Sigmoid colon (tissue), 7 donors: ENCODE measurements around the gene TENT4A. TPM values are rescaled to one million over a fixed set of nuclear protein-coding genes. Genes with fewer than 3 reads are reported as not detected.

Experiments used
- DNase-seq: peaks from one replicate; pipeline ENCODE4 v3.0.0-alpha.2; 2019
- H3K27ac ChIP-seq, 4 donors: fragments of 200-600 bp; sonication (generic); one replicate each; pipeline ENCODE4 v1.5.1; 2016 to 2019; ENCODE audit warnings: mild to moderate bottlenecking in 1 of 4
- H3K27me3 ChIP-seq, 3 donors: fragments of 200-600 bp; sonication (generic); one replicate each; pipeline ENCODE4 v1.5.1; 2019; ENCODE audit warnings: mild to moderate bottlenecking in 1 of 3
- H3K36me3 ChIP-seq, 4 donors: fragments of 200-600 bp; sonication (generic); one replicate each; pipeline ENCODE4 v1.5.1; 2016 to 2019
- H3K4me1 ChIP-seq, 4 donors: fragments of 200-600 bp; sonication (generic); one replicate each; pipeline ENCODE4 v1.5.1; 2017 to 2019
- H3K4me3 ChIP-seq, 4 donors: fragments of 200-600 bp; sonication (generic); one replicate each; pipeline ENCODE4 v1.5.1; 2017 to 2019; ENCODE audit warnings: mild to moderate bottlenecking in 2 of 4, moderate library complexity in 1 of 4
- H3K9me3 ChIP-seq, 4 donors: fragments of 200-600 bp in 3 of 4; sonication (generic) in 3 of 4; one replicate each; pipeline versions ENCODE4 v1.5.1 to v1.6.1; 2013 to 2019
- EP300 ChIP-seq, 4 donors: sonication (generic); formaldehyde crosslinking; IDR thresholded peaks; one replicate each; pipeline ENCODE4 v1.6.1; 2017; ENCODE audit warnings: antibody characterized with exemption in 4 of 4
- POLR2A ChIP-seq, 2 donors: fragments of 450-650 bp; IDR thresholded peaks; one replicate each; pipeline ENCODE4 v1.6.1; 2016; ENCODE audit warnings: antibody characterized with exemption in 2 of 2, mild to moderate bottlenecking in 2 of 2, moderate library complexity in 2 of 2
- POLR2AphosphoS5 ChIP-seq, 4 donors: sonication (generic); formaldehyde crosslinking; IDR thresholded peaks; one replicate each; pipeline ENCODE4 v1.6.1; 2017; ENCODE audit warnings: antibody characterized with exemption in 4 of 4
- WGBS, 2 donors: extraction: QIAGEN DNeasy Blood & Tissue Kit; methylation state at CpG; one replicate each; pipeline ENCODE4 v1.1.7; 2013; 5-methylcytosine and 5-hydroxymethylcytosine counted together
- intact Hi-C: fragments of 100-400 bp; cut with DNase I; formaldehyde crosslinking; loops from one replicate; pipeline ENCODE4 v1.15.1; 2023
- polyA plus RNA-seq, 3 donors: library from polyadenylated mRNA; stranded (reverse); fragments of 200-250 nt; gene quantifications; one replicate each; pipeline ENCODE4 v1.2.3, GENCODE V29; 2013
- total RNA-seq, 4 donors: library from RNA; depleted of rRNA; stranded (reverse); fragments of >200 nt; gene quantifications; one replicate each; pipeline ENCODE4 v1.1.0, GENCODE V29; 2016
- TF ChIP-seq, protein P1 (sequence below), 4 experiments: fragments of 450-650 bp in 3 of 4; fragments of 200-600 bp in 1 of 4; IDR thresholded peaks; one replicate each; pipeline ENCODE4 v1.5.1; 2016 to 2019; ENCODE audit warnings: antibody characterized with exemption in 4 of 4, mild to moderate bottlenecking in 3 of 4, moderate library complexity in 2 of 4
- donor health status: healthy with polysubstance abuse.
- donor health status: Bipolar disorder and iron deficiency.
- donor health status: healthy.

Gene TENT4A
- total and polyA plus RNA-seq, 7 donors = 3.0 to 27.4 (median 14.6) TPM

DNA sequence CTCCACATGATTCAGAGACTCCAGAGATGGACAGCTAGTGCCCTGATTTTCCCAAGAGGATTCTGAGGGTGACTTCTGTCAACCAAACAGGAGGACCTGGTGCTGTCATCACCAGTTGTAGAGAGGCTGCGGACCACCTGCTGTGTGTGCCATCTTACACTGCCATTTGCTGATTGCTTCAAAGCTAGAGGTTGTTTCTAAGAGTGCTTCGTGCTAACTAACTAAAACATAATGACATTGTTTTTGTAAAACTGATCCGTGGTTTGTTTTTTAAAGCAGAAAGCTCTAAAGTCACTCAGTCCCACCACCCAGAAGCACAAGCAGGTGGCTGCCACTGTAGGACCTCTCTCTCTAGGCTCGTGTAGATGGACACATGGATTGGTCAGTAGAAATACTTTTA is 12.2 kb downstream of the TENT4A start:
- Histone ChIP-seq H3K4me1 (peaks cover 0 to 94% (median 69%) of the 10 kb centered on the region in 4 donors), H3K4me3 (no peak overlapping the region), H3K27ac (no peak overlapping the region), H3K27me3 (no peaks in the 10 kb centered on the region), H3K36me3 (no peaks in the 10 kb centered on the region), H3K9me3 (no peaks in the 10 kb centered on the region)
- intact Hi-C loops = no loop called here
- WGBS, 2 donors = 81 to 86% methylated on average over 4 of the region's 4 CpGs
- TF ChIP-seq POLR2A (IDR thresholded peaks at IDR 0.05) (no peak), EP300 (IDR thresholded peaks at IDR 0.05) (no peak), POLR2AphosphoS5 (IDR thresholded peaks at IDR 0.05) (no peak)
- TF ChIP-seq, protein P1, sequence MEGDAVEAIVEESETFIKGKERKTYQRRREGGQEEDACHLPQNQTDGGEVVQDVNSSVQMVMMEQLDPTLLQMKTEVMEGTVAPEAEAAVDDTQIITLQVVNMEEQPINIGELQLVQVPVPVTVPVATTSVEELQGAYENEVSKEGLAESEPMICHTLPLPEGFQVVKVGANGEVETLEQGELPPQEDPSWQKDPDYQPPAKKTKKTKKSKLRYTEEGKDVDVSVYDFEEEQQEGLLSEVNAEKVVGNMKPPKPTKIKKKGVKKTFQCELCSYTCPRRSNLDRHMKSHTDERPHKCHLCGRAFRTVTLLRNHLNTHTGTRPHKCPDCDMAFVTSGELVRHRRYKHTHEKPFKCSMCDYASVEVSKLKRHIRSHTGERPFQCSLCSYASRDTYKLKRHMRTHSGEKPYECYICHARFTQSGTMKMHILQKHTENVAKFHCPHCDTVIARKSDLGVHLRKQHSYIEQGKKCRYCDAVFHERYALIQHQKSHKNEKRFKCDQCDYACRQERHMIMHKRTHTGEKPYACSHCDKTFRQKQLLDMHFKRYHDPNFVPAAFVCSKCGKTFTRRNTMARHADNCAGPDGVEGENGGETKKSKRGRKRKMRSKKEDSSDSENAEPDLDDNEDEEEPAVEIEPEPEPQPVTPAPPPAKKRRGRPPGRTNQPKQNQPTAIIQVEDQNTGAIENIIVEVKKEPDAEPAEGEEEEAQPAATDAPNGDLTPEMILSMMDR (IDR thresholded peaks at IDR 0.05) = no peak
- DNase-seq = no peak

DNA sequence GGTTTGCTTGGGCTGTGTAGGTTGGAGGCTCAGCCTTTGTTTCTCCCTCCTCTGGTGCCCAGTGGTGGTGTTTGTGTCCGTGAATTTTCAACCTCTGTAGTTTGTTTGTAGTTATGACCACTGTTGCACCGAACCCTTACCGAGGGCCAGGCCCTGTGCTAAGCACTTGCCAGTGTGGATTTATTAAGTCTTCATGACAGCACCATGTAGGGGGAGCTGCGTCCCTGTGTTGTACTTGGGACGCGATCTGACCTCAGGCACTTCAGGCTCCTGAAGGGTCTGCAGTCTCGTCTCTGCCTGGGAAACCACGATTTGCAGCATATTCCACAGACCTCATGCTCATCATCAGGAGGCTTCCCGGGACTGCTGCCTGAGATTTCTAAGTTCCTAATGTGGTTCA is 12.8 kb downstream of the TENT4A start:
- WGBS, 2 donors = 92% methylated on average over 9 of the region's 9 CpGs
- Histone ChIP-seq H3K27ac (no peak overlapping the region), H3K9me3 (no peaks in the 10 kb centered on the region), H3K36me3 (no peaks in the 10 kb centered on the region), H3K27me3 (no peaks in the 10 kb centered on the region), H3K4me3 (no peak overlapping the region), H3K4me1 (peaks cover 0 to 89% (median 67%) of the 10 kb centered on the region in 4 donors)
- TF ChIP-seq, protein P1 (IDR thresholded peaks at IDR 0.05) = no peak
- DNase-seq = no peak
- intact Hi-C loops = no loop called here

DNA sequence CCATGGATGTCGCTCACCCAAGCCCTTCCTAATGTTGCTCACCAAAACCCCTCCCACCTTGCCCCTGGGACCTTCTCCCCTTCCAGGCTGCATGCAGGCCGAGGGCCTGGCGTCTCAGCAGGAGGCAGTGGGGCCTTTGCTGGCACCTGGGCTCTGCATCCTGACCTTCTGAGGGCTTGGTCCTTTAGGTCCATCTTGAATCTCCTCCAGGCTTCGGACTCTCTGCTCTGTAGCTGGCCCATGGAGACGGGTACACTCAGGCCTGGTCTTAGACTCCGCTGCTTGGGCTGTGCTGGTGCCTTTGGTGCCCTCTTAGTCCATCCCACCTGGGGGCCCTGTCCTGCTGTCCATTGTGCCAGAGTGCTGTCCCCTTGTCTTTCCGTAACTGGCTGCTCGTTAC is 14.0 kb downstream of the TENT4A start:
- 95 to 97% methylated on average over 8 of the region's 8 CpGs for WGBS, 2 donors
- Histone ChIP-seq H3K36me3 (no peaks in the 10 kb centered on the region), H3K4me3 (no peak overlapping the region), H3K27me3 (no peaks in the 10 kb centered on the region), H3K9me3 (no peaks in the 10 kb centered on the region), H3K4me1 (peaks cover 0 to 85% (median 66%) of the 10 kb centered on the region in 4 donors), H3K27ac (no peak overlapping the region)
- intact Hi-C loops = no loop called here
- TF ChIP-seq EP300 (IDR thresholded peaks at IDR 0.05) = no peak
- TF ChIP-seq POLR2AphosphoS5 (IDR thresholded peaks at IDR 0.05) = no peak
- TF ChIP-seq POLR2A (IDR thresholded peaks at IDR 0.05) = no peak
- TF ChIP-seq, protein P1 (IDR thresholded peaks at IDR 0.05) = no peak
- DNase-seq = no peak

DNA sequence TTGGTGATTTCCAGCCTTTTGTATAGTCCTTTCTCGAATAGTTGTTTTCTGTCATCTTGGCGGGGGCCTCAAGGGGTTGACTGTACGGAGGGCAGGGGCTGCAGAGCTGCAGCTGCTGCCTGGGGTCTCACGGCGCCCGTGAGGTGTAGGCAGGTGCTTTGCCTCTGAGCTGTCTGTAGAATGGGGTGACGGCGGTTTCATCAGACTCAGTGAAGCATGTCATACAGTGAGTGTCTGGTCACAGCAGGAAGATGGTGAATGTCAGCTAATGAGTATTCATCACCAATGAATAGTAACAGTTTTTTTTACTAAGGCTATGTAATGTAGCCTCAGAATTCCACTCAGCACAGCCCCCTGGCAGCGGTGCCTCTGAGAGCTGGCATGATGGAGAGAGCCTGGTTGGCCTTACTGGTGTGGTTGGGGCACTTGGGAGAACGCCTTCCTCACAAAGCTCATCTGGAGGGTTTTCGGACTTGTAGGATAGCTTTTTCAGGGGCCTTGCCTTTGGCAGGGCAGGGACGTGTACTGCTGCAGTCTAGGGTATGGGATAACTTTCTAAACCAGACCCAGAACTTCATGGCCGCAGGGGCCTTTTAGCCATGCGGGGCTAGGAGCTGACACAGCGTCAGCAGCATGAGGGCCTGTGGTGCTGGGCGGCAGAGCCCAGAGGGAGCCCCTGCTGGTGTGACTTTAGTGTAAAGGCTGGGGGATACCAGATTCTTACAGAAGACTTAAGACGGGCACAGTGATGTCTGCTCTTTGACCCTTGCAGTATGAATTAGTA is 15.0 kb downstream of the TENT4A start:
- WGBS, 2 donors = 83 to 91% methylated on average over 17 of the region's 17 CpGs
- intact Hi-C loops = no loop called here
- no peak for TF ChIP-seq POLR2AphosphoS5 (IDR thresholded peaks at IDR 0.05)
- TF ChIP-seq EP300 (IDR thresholded peaks at IDR 0.05) = no peak
- no peak for TF ChIP-seq POLR2A (IDR thresholded peaks at IDR 0.05)
- TF ChIP-seq, protein P1 (IDR thresholded peaks at IDR 0.05) = no peak
- Histone ChIP-seq H3K36me3 (no peaks in the 10 kb centered on the region), H3K27me3 (no peaks in the 10 kb centered on the region), H3K9me3 (no peaks in the 10 kb centered on the region), H3K4me3 (no peak overlapping the region), H3K4me1 (peaks cover 0 to 85% (median 67%) of the 10 kb centered on the region in 4 donors), H3K27ac (no peak overlapping the region)
- no peak for DNase-seq

DNA sequence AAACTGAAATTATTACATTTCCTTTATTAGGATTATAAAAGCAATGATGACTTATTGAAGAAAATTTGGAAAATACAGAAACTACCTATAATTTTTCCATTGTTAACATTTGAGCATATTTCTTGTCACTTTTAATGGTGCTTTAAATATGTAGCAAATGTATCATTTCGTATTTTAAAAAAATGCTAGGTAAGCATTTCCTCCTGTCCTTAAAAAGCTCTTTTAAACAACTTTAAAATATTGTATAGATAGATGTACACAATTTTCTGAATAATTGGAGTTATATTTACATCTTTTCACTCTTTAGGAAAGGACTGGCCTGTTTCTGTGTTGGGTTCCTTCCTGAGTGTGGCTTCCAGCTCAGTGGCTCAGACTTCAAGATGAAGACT is 15.6 kb downstream of the TENT4A start:
- H3K4me3 ChIP-seq = no peak overlapping the region
- WGBS, 2 donors = 87 to 94% methylated on average over 1 of the region's 1 CpG
- peaks cover 0 to 85% (median 67%) of the 10 kb centered on the region in 4 donors for H3K4me1 ChIP-seq
- intact Hi-C loops = no loop called here
- H3K27ac ChIP-seq = no peak overlapping the region
- no peaks in the 10 kb centered on the region for H3K36me3 ChIP-seq
- H3K27me3 ChIP-seq = no peaks in the 10 kb centered on the region
- H3K9me3 ChIP-seq = no peaks in the 10 kb centered on the region
- no peak for DNase-seq
- TF ChIP-seq POLR2AphosphoS5 (IDR thresholded peaks at IDR 0.05) (no peak), EP300 (IDR thresholded peaks at IDR 0.05) (no peak)
